GM18861 (cell line): ENCODE results near the gene PRKAR1B.

Experiments used
- ATAC-seq: cut with Tn5 transposase; IDR thresholded peaks from one replicate; pipeline ENCODE4 v1.9.1; 2021; ENCODE audit not compliant: unreplicated experiment

The PRKAR1B gene

GRCh38 chr7:741850-742249, 14.8 kb upstream of the PRKAR1B start:
- no peak for ATAC-seq

- no peak for ATAC-seq
Measured at GRCh38 chr7:741191-741671, 14.2 kb upstream of the PRKAR1B start.

GRCh38 chr7:739983-740942, 13.2 kb upstream of the PRKAR1B start:
- ATAC-seq, result no peak

GRCh38 chr7:739455-739982, 12.4 kb upstream of the PRKAR1B start:
- ATAC-seq, result no peak

GRCh38 chr7:738723-739454, 11.8 kb upstream of the PRKAR1B start:
- ATAC-seq, result no peak

- no peak for ATAC-seq
Measured at GRCh38 chr7:738241-738640, 11.2 kb upstream of the PRKAR1B start.

- no peak for ATAC-seq
Measured at GRCh38 chr7:734808-735207, 7.7 kb upstream of the PRKAR1B start.

GRCh38 chr7:734214-734613, 7.1 kb upstream of the PRKAR1B start:
- no peak for ATAC-seq

GRCh38 chr7:732556-732955, 5.5 kb upstream of the PRKAR1B start:
- no peak for ATAC-seq

- ATAC-seq, result no peak
Measured at GRCh38 chr7:732094-732541, 5.0 kb upstream of the PRKAR1B start.

- no peak for ATAC-seq
Measured at GRCh38 chr7:731440-732085, 4.5 kb upstream of the PRKAR1B start.

- ATAC-seq, result no peak
Measured at GRCh38 chr7:730501-731439, 3.7 kb upstream of the PRKAR1B start.

GRCh38 chr7:729140-730000, 2.3 kb upstream of the PRKAR1B start:
- ATAC-seq, result no peak

GRCh38 chr7:728602-729001, 1.5 kb upstream of the PRKAR1B start:
- ATAC-seq, result no peak

- no peak for ATAC-seq
Measured at GRCh38 chr7:727806-728460, 852 bp upstream of the PRKAR1B start.

- no peak for ATAC-seq
Measured at GRCh38 chr7:726854-727103, 302 bp downstream of the PRKAR1B start.

GRCh38 chr7:726084-726853, 812 bp downstream of the PRKAR1B start, which contains the start of gene DNAAF5:
TSS of gene DNAAF5 (plus strand) at chr7:726699. CDS start at chr7:726721, 22 bp downstream.
- peak; percentile 81 for ATAC-seq
